ENCODE data around the gene NIPBL.

NIPBL gene

DNA sequence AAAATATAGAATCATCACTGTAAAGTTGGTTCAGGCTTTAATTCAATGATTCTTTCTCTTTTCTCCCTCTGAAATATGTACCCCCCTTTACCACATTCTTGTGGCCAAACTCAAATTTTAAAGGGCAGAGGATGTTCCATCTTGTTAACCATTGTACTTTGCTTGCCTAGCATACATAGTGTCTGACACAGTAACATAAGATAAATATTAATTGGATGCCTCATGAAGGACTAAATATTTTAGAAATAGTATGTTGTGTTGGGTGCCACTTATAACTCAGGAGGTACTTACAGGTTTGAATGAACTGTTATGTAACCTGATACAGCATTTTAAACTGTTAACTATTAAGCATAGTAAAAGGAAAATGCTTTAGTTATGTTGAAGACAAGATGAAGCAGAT lies 71.5 kb downstream of the NIPBL start:
- Histone ChIP-seq H3K36me3 (ENCODE audit: control insufficient read depth, insufficient read depth, low read length) (no peaks in the 10 kb centered on the region), H3K9ac (ENCODE audit: low read depth, low read length) (no peak overlapping the region), H3K4me1 (ENCODE audit: control insufficient read depth, insufficient read depth, low read length) (peaks cover 25% of the 10 kb centered on the region), H3K9me3 (ENCODE audit: control insufficient read depth, insufficient read depth, low read length) (no peaks in the 10 kb centered on the region), H3K4me3 (ENCODE audit: low read depth, low read length) (no peak overlapping the region), H3K27ac (ENCODE audit: low read depth, low read length) (no peak overlapping the region), H3K27me3 (ENCODE audit: control insufficient read depth, insufficient read depth, low read length) (no peaks in the 10 kb centered on the region)

DNA sequence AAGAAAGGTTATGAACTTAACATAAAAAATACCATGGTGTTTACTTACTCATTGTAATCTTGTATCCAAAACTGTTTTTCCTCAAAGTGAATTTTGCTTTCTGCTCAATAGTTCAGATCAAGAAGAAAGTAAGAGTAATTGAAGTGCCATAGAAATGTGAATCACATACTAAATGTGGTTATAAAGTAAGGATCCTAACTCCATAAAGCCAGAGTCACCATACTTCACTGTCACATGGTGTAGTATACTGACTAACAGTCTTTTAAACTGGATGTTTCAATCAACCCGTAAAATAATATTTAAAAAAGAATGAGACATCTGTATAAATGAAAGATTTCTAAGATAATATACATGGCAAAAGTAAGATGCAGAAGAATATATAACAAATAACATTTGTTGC lies 72.1 kb downstream of the NIPBL start:
- H3K9me3 ChIP-seq (ENCODE audit: control insufficient read depth, insufficient read depth, low read length), result no peaks in the 10 kb centered on the region
- no peak overlapping the region for H3K27ac ChIP-seq (ENCODE audit: low read depth, low read length)
- H3K9ac ChIP-seq (ENCODE audit: low read depth, low read length), result no peak overlapping the region
- H3K4me3 ChIP-seq (ENCODE audit: low read depth, low read length), result no peak overlapping the region
- H3K4me1 ChIP-seq (ENCODE audit: control insufficient read depth, insufficient read depth, low read length), result peaks cover 21% of the 10 kb centered on the region
- no peaks in the 10 kb centered on the region for H3K27me3 ChIP-seq (ENCODE audit: control insufficient read depth, insufficient read depth, low read length)
- no peaks in the 10 kb centered on the region for H3K36me3 ChIP-seq (ENCODE audit: control insufficient read depth, insufficient read depth, low read length)

DNA sequence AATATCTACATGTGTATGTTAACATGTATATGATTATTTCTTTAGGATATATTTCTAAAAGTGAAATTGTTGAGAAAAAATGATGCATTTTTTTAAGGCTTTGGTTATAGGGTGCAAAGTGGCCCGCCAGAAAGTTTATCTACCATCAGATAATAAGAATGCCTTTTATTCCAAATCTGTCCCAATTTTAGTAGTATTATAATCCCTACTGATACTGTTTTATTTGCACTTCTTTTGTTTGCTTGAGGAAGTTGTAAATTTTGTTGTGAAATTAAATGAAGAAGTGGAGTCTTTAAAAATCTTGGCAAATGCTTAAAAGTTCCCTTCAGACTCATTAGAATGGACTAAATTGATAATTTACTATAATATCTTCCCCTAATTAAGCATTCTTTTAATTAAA lies 73.0 kb downstream of the NIPBL start:
- Histone ChIP-seq H3K27ac (ENCODE audit: low read depth, low read length) (no peak overlapping the region), H3K27me3 (ENCODE audit: control insufficient read depth, insufficient read depth, low read length) (no peaks in the 10 kb centered on the region), H3K9ac (ENCODE audit: low read depth, low read length) (no peak overlapping the region), H3K36me3 (ENCODE audit: control insufficient read depth, insufficient read depth, low read length) (no peaks in the 10 kb centered on the region), H3K9me3 (ENCODE audit: control insufficient read depth, insufficient read depth, low read length) (no peaks in the 10 kb centered on the region), H3K4me1 (ENCODE audit: control insufficient read depth, insufficient read depth, low read length) (peaks cover 18% of the 10 kb centered on the region; the same call in 1 of the 2 replicates), H3K4me3 (ENCODE audit: low read depth, low read length) (no peak overlapping the region)

DNA sequence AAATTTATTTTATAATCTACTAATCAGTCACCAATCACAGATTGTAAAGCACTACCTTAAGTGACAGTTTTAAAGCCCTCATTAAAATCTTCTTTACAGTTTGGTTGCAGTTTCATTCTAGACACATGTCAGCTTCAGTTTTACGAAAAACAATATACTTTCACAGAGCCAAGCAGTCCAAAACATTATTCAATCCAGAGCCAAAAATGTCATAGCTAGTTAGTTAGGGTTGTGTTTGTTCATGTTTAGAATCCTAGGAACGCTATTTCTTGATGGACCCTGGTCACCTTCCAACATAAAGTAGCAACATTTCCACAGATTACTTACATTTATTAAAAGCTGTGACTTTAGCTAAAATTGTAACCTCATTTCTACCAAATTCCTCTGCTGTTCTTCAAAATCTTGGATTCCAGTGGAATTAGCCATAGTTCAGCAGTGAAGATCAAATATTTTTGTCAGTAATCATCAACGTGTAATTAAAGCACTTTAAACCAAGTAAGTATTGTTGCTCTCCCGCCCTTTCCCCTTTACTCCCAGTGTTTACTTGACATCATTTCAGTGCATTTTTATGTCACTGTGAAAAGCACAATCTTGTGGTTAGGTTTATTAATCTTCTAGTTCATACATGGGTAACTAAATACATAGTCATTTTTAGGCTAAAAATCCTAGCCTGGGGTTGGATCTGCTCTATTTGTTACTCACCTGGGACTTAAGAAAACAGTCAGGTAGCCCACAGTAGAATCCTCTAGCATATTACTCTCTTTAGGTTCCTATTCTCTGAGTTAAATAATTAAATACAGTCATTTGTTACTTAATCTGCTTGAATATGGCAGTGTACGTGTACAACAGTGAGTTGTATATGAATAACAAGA lies 74.3 kb downstream of the NIPBL start:
- Histone ChIP-seq H3K9me3 (ENCODE audit: control insufficient read depth, insufficient read depth, low read length) (no peaks in the 10 kb centered on the region), H3K27ac (ENCODE audit: low read depth, low read length) (no peak overlapping the region), H3K27me3 (ENCODE audit: control insufficient read depth, insufficient read depth, low read length) (no peaks in the 10 kb centered on the region), H3K9ac (ENCODE audit: low read depth, low read length) (no peak overlapping the region), H3K4me3 (ENCODE audit: low read depth, low read length) (no peak overlapping the region), H3K4me1 (ENCODE audit: control insufficient read depth, insufficient read depth, low read length) (peaks cover 9% of the 10 kb centered on the region; the same call in 1 of the 2 replicates), H3K36me3 (ENCODE audit: control insufficient read depth, insufficient read depth, low read length) (peaks cover 6% of the 10 kb centered on the region; the same call in 1 of the 2 replicates)

DNA sequence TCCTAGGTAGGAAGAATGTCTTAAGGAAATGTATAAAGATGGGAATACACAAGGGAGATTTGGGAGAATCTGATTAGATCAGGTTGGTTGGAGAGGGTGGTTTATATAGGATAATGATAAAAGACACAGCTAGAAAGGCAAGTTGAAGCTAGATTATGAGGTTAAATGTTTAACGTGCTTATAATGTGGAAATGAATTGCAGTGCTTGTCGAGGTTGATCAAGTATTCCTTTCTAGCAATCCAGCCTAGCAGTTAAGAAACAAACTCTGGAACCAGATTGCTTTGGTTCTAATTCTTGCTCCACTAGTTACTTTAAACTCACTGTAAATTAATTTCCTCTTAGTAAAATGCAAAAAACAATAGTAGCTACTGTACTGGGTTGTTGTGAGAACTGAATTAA lies 76.5 kb downstream of the NIPBL start:
- Histone ChIP-seq H3K9ac (ENCODE audit: low read depth, low read length) (no peak overlapping the region), H3K4me1 (ENCODE audit: control insufficient read depth, insufficient read depth, low read length) (peaks cover 9% of the 10 kb centered on the region; the same call in 1 of the 2 replicates), H3K9me3 (ENCODE audit: control insufficient read depth, insufficient read depth, low read length) (no peaks in the 10 kb centered on the region), H3K27ac (ENCODE audit: low read depth, low read length) (no peak overlapping the region), H3K27me3 (ENCODE audit: control insufficient read depth, insufficient read depth, low read length) (no peaks in the 10 kb centered on the region), H3K4me3 (ENCODE audit: low read depth, low read length) (no peak overlapping the region), H3K36me3 (ENCODE audit: control insufficient read depth, insufficient read depth, low read length) (peaks cover 17% of the 10 kb centered on the region)

DNA sequence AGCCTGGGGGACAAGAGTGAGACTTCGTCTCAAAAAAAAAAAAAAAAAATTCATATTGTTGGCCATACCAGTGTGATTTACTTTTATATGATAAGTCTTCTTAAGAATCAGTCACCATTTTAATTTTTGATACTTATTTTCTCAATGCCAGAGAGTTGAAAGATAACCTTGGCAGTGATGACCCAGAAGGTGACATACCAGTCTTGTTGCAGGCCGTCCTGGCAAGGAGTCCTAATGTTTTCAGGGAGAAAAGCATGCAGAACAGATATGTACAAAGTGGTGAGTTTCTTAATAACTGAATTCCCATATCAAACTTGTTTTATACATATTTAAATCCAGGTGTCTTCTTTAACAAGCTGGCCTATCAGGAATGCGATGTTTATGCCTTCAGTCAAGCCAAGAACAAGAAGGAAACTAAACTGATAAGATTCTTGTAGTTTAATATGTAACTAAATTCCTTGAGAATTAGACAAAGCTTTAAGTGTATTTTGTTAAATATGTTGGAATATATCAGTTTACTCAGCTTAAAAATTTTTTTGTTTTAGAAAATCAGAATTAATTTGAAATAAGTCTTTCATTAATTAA lies 81.5 kb downstream of the NIPBL start:
- peaks cover 45% of the 10 kb centered on the region for H3K36me3 ChIP-seq (ENCODE audit: control insufficient read depth, insufficient read depth, low read length)
- no peak overlapping the region for H3K9ac ChIP-seq (ENCODE audit: low read depth, low read length)
- no peak overlapping the region for H3K4me3 ChIP-seq (ENCODE audit: low read depth, low read length)
- no peak overlapping the region for H3K27ac ChIP-seq (ENCODE audit: low read depth, low read length)
- no peaks in the 10 kb centered on the region for H3K27me3 ChIP-seq (ENCODE audit: control insufficient read depth, insufficient read depth, low read length)
- H3K9me3 ChIP-seq (ENCODE audit: control insufficient read depth, insufficient read depth, low read length), result no peaks in the 10 kb centered on the region
- H3K4me1 ChIP-seq (ENCODE audit: control insufficient read depth, insufficient read depth, low read length), result no peaks in the 10 kb centered on the region

DNA sequence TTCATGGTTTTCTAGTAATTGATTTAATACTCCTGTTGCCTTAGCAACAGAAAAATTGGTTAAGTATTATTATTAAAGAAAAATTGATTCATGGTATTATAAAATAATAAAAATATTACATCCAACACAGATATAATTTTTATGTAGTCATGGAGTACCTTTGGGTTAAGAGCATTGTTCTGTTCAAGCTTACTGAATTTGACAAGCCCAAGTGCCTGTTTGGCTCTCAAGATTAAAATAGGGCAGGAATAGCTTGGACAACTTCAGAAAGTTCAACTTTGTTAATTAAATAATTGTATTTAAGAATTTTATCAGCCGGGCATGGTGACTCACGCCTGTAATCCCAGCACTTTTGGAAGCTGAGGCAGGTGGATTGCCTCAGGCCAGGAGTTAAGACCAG lies 82.0 kb downstream of the NIPBL start:
- H3K36me3 ChIP-seq (ENCODE audit: control insufficient read depth, insufficient read depth, low read length), result peaks cover 51% of the 10 kb centered on the region
- H3K27me3 ChIP-seq (ENCODE audit: control insufficient read depth, insufficient read depth, low read length), result no peaks in the 10 kb centered on the region

DNA sequence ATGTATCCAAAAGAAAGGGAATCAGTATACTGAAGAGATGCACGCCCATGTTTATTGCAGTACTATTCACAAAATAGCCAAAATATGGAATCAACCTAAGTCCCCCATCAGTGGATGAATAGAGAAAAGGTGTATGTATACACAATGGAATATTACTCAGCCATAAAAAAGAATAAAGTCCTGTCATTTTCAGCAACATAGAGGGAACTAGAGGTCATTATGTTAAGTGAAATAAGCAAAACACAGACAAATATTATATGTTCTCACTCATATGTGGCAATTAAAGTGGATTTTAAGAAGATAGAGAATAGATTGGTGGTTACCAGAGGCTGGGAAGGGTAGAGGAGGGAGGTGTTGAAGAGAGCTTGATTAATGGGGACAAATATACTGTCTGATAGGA lies 88.6 kb downstream of the NIPBL start:
- Histone ChIP-seq H3K27ac (ENCODE audit: low read depth, low read length) (no peak overlapping the region), H3K27me3 (ENCODE audit: control insufficient read depth, insufficient read depth, low read length) (no peaks in the 10 kb centered on the region), H3K9ac (ENCODE audit: low read depth, low read length) (no peak overlapping the region), H3K36me3 (ENCODE audit: control insufficient read depth, insufficient read depth, low read length) (peaks cover 61% of the 10 kb centered on the region), H3K9me3 (ENCODE audit: control insufficient read depth, insufficient read depth, low read length) (no peaks in the 10 kb centered on the region), H3K4me3 (ENCODE audit: low read depth, low read length) (no peak overlapping the region), H3K4me1 (ENCODE audit: control insufficient read depth, insufficient read depth, low read length) (no peaks in the 10 kb centered on the region)

More for the DNA sequence above, 82.0 kb downstream of the NIPBL start:
- no peak overlapping the region for H3K9ac ChIP-seq (ENCODE audit: low read depth, low read length)
- H3K4me3 ChIP-seq (ENCODE audit: low read depth, low read length), result no peak overlapping the region
- H3K9me3 ChIP-seq (ENCODE audit: control insufficient read depth, insufficient read depth, low read length), result no peaks in the 10 kb centered on the region
- no peaks in the 10 kb centered on the region for H3K4me1 ChIP-seq (ENCODE audit: control insufficient read depth, insufficient read depth, low read length)
- no peak overlapping the region for H3K27ac ChIP-seq (ENCODE audit: low read depth, low read length)

DNA sequence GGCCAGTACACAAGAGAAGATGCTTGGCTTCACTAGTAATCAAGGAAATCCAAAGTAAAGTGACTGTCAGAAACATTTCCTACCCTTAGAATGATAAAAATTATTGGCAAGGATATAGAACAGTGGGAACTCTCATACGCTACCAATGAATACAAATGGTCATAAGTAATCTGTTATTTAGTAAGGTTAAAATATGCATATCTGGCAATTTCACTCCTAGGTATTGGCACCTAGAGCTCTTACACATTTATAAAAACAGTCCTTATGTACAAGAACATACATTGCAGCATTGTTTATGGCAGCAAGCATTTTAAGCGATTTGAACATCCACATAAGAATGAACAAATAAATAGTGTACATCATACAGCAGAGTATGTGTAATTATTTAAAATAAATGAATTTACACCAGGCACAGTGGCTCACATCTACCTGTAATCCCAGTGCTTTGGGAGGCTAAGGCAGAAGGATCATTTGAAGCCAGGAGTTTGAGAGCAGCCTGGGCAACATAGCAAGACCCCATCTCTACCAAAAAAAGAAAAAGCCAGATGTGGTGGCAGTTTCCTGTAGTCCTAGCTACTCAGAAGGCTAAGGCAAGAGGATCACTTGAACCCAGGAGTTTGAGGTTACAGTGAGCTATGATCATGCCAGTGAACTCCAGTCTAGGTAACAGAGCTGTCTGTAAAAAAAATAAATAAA lies 93.3 kb downstream of the NIPBL start:
- no peaks in the 10 kb centered on the region for H3K27me3 ChIP-seq (ENCODE audit: control insufficient read depth, insufficient read depth, low read length)
- H3K27ac ChIP-seq (ENCODE audit: low read depth, low read length), result no peak overlapping the region
- no peaks in the 10 kb centered on the region for H3K9me3 ChIP-seq (ENCODE audit: control insufficient read depth, insufficient read depth, low read length)
- no peak overlapping the region for H3K9ac ChIP-seq (ENCODE audit: low read depth, low read length)
- H3K4me1 ChIP-seq (ENCODE audit: control insufficient read depth, insufficient read depth, low read length), result no peaks in the 10 kb centered on the region
- peaks cover 61% of the 10 kb centered on the region for H3K36me3 ChIP-seq (ENCODE audit: control insufficient read depth, insufficient read depth, low read length)
- no peak overlapping the region for H3K4me3 ChIP-seq (ENCODE audit: low read depth, low read length)

DNA sequence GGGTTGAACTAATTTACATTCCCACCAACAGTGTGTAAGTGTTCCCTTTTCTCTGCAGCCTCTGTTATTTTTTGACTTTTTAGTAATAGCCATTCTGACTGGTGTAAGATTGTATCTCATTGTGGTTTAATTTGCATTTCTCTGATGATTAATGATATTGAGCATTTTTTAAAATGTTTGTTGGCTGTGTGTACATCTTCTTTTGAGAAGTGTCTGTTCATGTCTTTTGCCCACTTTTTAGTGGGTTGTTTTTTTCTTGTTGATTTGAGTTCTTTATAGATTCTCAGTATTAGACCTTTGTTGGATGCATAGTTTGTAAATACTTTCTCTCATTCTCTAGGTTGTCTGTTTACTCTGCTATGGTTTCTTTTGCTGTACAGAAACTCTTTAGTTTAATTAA lies 101.6 kb downstream of the NIPBL start:
- no peak overlapping the region for H3K9ac ChIP-seq (ENCODE audit: low read depth, low read length)
- H3K36me3 ChIP-seq (ENCODE audit: control insufficient read depth, insufficient read depth, low read length), result peaks cover 38% of the 10 kb centered on the region
- H3K27me3 ChIP-seq (ENCODE audit: control insufficient read depth, insufficient read depth, low read length), result no peaks in the 10 kb centered on the region
- H3K27ac ChIP-seq (ENCODE audit: low read depth, low read length), result no peak overlapping the region
- H3K4me3 ChIP-seq (ENCODE audit: low read depth, low read length), result no peak overlapping the region
- no peaks in the 10 kb centered on the region for H3K9me3 ChIP-seq (ENCODE audit: control insufficient read depth, insufficient read depth, low read length)
- H3K4me1 ChIP-seq (ENCODE audit: control insufficient read depth, insufficient read depth, low read length), result no peaks in the 10 kb centered on the region

DNA sequence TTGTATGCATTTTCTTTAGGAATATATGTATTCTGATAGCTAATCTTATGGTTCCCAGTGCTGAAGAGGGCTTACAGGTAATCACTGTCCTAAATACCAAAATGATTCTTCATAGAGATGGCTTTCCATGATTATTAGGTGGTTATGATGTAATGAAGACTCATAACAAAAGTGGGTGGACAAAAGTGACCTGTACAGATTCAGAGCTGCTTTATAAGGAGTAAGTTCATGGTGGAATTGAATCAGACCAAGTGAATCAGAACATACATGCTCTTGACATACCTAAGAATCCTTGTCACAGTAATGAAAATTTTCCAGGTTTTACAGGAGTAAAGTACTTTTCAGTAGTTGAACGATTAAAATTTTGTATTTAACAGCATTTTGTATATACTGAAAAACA lies 105.6 kb downstream of the NIPBL start:
- no peak overlapping the region for H3K9ac ChIP-seq (ENCODE audit: low read depth, low read length)
- no peak overlapping the region for H3K27ac ChIP-seq (ENCODE audit: low read depth, low read length)
- H3K36me3 ChIP-seq (ENCODE audit: control insufficient read depth, insufficient read depth, low read length), result peaks cover 20% of the 10 kb centered on the region
- no peaks in the 10 kb centered on the region for H3K4me1 ChIP-seq (ENCODE audit: control insufficient read depth, insufficient read depth, low read length)
- no peak overlapping the region for H3K4me3 ChIP-seq (ENCODE audit: low read depth, low read length)
- H3K27me3 ChIP-seq (ENCODE audit: control insufficient read depth, insufficient read depth, low read length), result no peaks in the 10 kb centered on the region
- H3K9me3 ChIP-seq (ENCODE audit: control insufficient read depth, insufficient read depth, low read length), result no peaks in the 10 kb centered on the region
